ENCODE measurements around the gene HK2.
"Not testable (repeated sequence)": the region's sequence is repeated elsewhere in the genome, so short reads cannot be mapped to it uniquely, and the experiment has no call there.

HK2 gene

GRCh38 chr2:74890711-74891110 is 56.8 kb downstream of the HK2 start:
- Histone ChIP-seq H3K9me3 (replicated peaks in 1 of 2; ENCODE audit: control insufficient read depth in 2 of 2, insufficient read depth in 1 of 2, low read depth in 1 of 2, low read length in 2 of 2) (no peaks in the 10 kb centered on the region), H2BK5ac (ENCODE audit: low read length) (no peak overlapping the region), H3K4me1 (ENCODE audit: control insufficient read depth in 2 of 2, insufficient read depth in 1 of 2, low read depth in 1 of 2, low read length in 2 of 2) (no peaks in the 10 kb centered on the region), H3K4me2 (ENCODE audit: insufficient read depth, low read length, poor library complexity, severe bottlenecking) (no peak overlapping the region), H2AFZ (ENCODE audit: low read length) (no peak overlapping the region), H2AK5ac (ENCODE audit: low read depth, low read length) (no peak overlapping the region), H3K14ac (ENCODE audit: low read length) (no peak overlapping the region), H2BK15ac (ENCODE audit: low read length) (no peak overlapping the region), H2BK120ac (ENCODE audit: low read depth, low read length) (no peak overlapping the region), H3K27ac (replicated peaks; ENCODE audit: low read length) (no peak overlapping the region), H4K8ac (ENCODE audit: low read depth, low read length) (no peak overlapping the region), H3K79me1 (ENCODE audit: low read depth, low read length) (no peaks in the 10 kb centered on the region), H3K36me3 (replicated peaks in 1 of 2; ENCODE audit: control insufficient read depth in 2 of 2, insufficient read depth in 2 of 2, low read length in 2 of 2) (peaks cover 29 to 84% of the 10 kb centered on the region in 2 donors), H3K9ac (ENCODE audit: low read depth, low read length, poor library complexity) (no peak overlapping the region), H3K4ac (ENCODE audit: low read length) (no peak overlapping the region), H3K4me3 (ENCODE audit: low read length in 2 of 2) (no peak overlapping the region), H4K91ac (ENCODE audit: low read depth, low read length, poor library complexity) (no peak overlapping the region), H3K18ac (ENCODE audit: low read length) (no peak overlapping the region), H3K27me3 (ENCODE audit: control insufficient read depth in 3 of 3, insufficient read depth in 3 of 3, low read depth in 1 of 3, low read length in 3 of 3) (no peaks in the 10 kb centered on the region), H3K23ac (ENCODE audit: low read depth, low read length, poor library complexity) (no peak overlapping the region), H2BK12ac (ENCODE audit: low read length) (no peak overlapping the region)
- DNase-seq (ENCODE audit: low spot score): no peak
- WGBS, 2 donors (ENCODE audit: extremely low coverage in 2 of 2, insufficient read length in 2 of 2, insufficient replicate concordance in 1 of 2): no CpG with 5 or more reads among the region's 8 CpGs

DNA sequence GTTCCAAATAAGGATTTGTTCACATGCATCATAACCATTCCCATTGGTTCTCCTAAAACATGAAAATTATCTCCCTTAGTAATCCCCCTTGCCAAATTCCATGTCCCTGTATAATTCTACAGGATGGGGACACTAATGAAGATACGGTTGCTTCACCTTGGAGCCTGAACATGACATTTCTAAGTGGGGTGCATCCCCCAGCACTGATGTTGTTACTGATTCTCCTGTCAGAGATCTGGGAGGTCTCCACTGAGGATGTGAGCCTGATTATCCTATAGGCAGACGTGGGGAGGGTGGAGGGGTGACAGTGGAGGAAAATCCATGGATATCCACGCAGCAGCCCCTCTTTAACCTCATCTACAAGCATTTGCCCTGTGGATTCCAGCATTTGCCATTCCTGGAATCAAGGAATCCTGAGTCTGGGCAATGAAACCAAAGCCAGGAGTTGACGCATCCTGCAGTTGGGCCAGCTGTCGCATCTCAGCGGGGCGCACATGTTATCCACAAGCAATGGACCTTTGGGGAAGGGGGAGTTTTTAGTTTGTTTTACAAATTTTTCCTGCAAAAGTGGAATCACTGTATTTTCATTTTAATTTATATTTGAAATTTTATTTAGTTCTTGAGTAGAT is 57.3 kb downstream of the HK2 start:
- H3K4me2 ChIP-seq (ENCODE audit: insufficient read depth, low read length, poor library complexity, severe bottlenecking): no peak overlapping the region
- H2BK15ac ChIP-seq (ENCODE audit: low read length): no peak overlapping the region
- no peak overlapping the region for H4K91ac ChIP-seq (ENCODE audit: low read depth, low read length, poor library complexity)
- H3K9ac ChIP-seq (ENCODE audit: low read depth, low read length, poor library complexity): no peak overlapping the region
- no peak overlapping the region for H2BK120ac ChIP-seq (ENCODE audit: low read depth, low read length)
- H2BK12ac ChIP-seq (ENCODE audit: low read length): no peak overlapping the region
- no peak overlapping the region for H3K23ac ChIP-seq (ENCODE audit: low read depth, low read length, poor library complexity)
- H3K27me3 ChIP-seq (ENCODE audit: control insufficient read depth in 3 of 3, insufficient read depth in 3 of 3, low read depth in 1 of 3, low read length in 3 of 3): no peaks in the 10 kb centered on the region
- no peak overlapping the region for H3K4ac ChIP-seq (ENCODE audit: low read length)
- H3K79me1 ChIP-seq (ENCODE audit: low read depth, low read length): no peaks in the 10 kb centered on the region
- no peak overlapping the region for H2AK5ac ChIP-seq (ENCODE audit: low read depth, low read length)
- DNase-seq (ENCODE audit: low spot score): no peak
- no peak overlapping the region for H3K27ac ChIP-seq (replicated peaks; ENCODE audit: low read length)
- no peak overlapping the region for H2BK5ac ChIP-seq (ENCODE audit: low read length)
- H3K9me3 ChIP-seq (replicated peaks in 1 of 2; ENCODE audit: control insufficient read depth in 2 of 2, insufficient read depth in 1 of 2, low read depth in 1 of 2, low read length in 2 of 2): no peaks in the 10 kb centered on the region
- H3K4me3 ChIP-seq (ENCODE audit: low read length in 2 of 2): no peak overlapping the region
- H3K18ac ChIP-seq (ENCODE audit: low read length): no peak overlapping the region
- no peaks in the 10 kb centered on the region for H3K4me1 ChIP-seq (ENCODE audit: control insufficient read depth in 2 of 2, insufficient read depth in 1 of 2, low read depth in 1 of 2, low read length in 2 of 2)
- H3K36me3 ChIP-seq (replicated peaks in 1 of 2; ENCODE audit: control insufficient read depth in 2 of 2, insufficient read depth in 2 of 2, low read length in 2 of 2): peaks cover 27 to 83% of the 10 kb centered on the region in 2 donors
- no CpG with 5 or more reads among the region's 7 CpGs for WGBS, 2 donors (ENCODE audit: extremely low coverage in 2 of 2, insufficient read length in 2 of 2, insufficient replicate concordance in 1 of 2)
- H3K14ac ChIP-seq (ENCODE audit: low read length): no peak overlapping the region
- no peak overlapping the region for H4K8ac ChIP-seq (ENCODE audit: low read depth, low read length)
- H2AFZ ChIP-seq (ENCODE audit: low read length): no peak overlapping the region

DNA sequence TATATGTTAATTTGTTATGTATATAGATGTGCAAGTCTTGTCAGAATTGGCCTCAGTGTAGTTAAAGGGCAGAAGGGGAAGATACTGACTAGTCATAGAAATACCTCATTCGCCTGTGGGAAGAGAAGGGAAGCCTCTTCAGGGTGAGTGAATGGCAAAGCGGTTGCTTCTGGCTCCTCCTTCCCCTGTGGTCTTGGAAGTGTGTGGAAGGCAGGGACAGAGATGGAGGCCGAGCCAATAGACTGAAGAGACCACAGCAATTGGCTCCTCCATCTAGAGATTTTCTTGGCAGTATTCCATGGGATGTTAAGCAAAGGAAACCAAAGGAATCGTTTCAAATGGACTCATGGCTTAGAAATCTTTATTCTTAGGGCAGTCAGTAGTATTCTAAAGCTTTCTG is 57.9 kb downstream of the HK2 start:
- H3K27ac ChIP-seq (replicated peaks; ENCODE audit: low read length); H2AK5ac ChIP-seq (ENCODE audit: low read depth, low read length); H2BK5ac ChIP-seq (ENCODE audit: low read length); H3K4ac ChIP-seq (ENCODE audit: low read length); H3K79me1 ChIP-seq (ENCODE audit: low read depth, low read length); H2AFZ ChIP-seq (ENCODE audit: low read length); H3K27me3 ChIP-seq (ENCODE audit: control insufficient read depth in 3 of 3, insufficient read depth in 3 of 3, low read depth in 1 of 3, low read length in 3 of 3); H2BK12ac ChIP-seq (ENCODE audit: low read length); H3K18ac ChIP-seq (ENCODE audit: low read length); H2BK15ac ChIP-seq (ENCODE audit: low read length); H2BK120ac ChIP-seq (ENCODE audit: low read depth, low read length); DNase-seq (ENCODE audit: low spot score); H3K4me3 ChIP-seq (ENCODE audit: low read length in 2 of 2); H3K9ac ChIP-seq (ENCODE audit: low read depth, low read length, poor library complexity); H3K4me2 ChIP-seq (ENCODE audit: insufficient read depth, low read length, poor library complexity, severe bottlenecking); H3K23ac ChIP-seq (ENCODE audit: low read depth, low read length, poor library complexity); H3K9me3 ChIP-seq (replicated peaks in 1 of 2; ENCODE audit: control insufficient read depth in 2 of 2, insufficient read depth in 1 of 2, low read depth in 1 of 2, low read length in 2 of 2); H3K14ac ChIP-seq (ENCODE audit: low read length); H3K4me1 ChIP-seq (ENCODE audit: control insufficient read depth in 2 of 2, insufficient read depth in 1 of 2, low read depth in 1 of 2, low read length in 2 of 2); H4K8ac ChIP-seq (ENCODE audit: low read depth, low read length); H4K91ac ChIP-seq (ENCODE audit: low read depth, low read length, poor library complexity): not testable (repeated sequence)
- WGBS, 2 donors (ENCODE audit: extremely low coverage in 2 of 2, insufficient read length in 2 of 2, insufficient replicate concordance in 1 of 2): no CpG with 5 or more reads among the region's 4 CpGs
- H3K36me3 ChIP-seq (replicated peaks in 1 of 2; ENCODE audit: control insufficient read depth in 2 of 2, insufficient read depth in 2 of 2, low read length in 2 of 2): peaks cover 23 to 79% of the 10 kb centered on the region in 2 donors

GRCh38 chr2:74892609-74893008 is 58.7 kb downstream of the HK2 start:
- no peak overlapping the region for H3K18ac ChIP-seq (ENCODE audit: low read length)
- no peak overlapping the region for H2BK5ac ChIP-seq (ENCODE audit: low read length)
- H2AK5ac ChIP-seq (ENCODE audit: low read depth, low read length): no peak overlapping the region
- no peak overlapping the region for H3K23ac ChIP-seq (ENCODE audit: low read depth, low read length, poor library complexity)
- no peaks in the 10 kb centered on the region for H3K9me3 ChIP-seq (replicated peaks in 1 of 2; ENCODE audit: control insufficient read depth in 2 of 2, insufficient read depth in 1 of 2, low read depth in 1 of 2, low read length in 2 of 2)
- no peak overlapping the region for H2BK15ac ChIP-seq (ENCODE audit: low read length)
- no peak overlapping the region for H3K4me3 ChIP-seq (ENCODE audit: low read length in 2 of 2)
- no peak overlapping the region for H3K14ac ChIP-seq (ENCODE audit: low read length)
- no peak overlapping the region for H3K4me2 ChIP-seq (ENCODE audit: insufficient read depth, low read length, poor library complexity, severe bottlenecking)
- H3K27me3 ChIP-seq (ENCODE audit: control insufficient read depth in 3 of 3, insufficient read depth in 3 of 3, low read depth in 1 of 3, low read length in 3 of 3): no peaks in the 10 kb centered on the region
- no peak overlapping the region for H3K9ac ChIP-seq (ENCODE audit: low read depth, low read length, poor library complexity)
- no peak overlapping the region for H2BK12ac ChIP-seq (ENCODE audit: low read length)
- no peak overlapping the region for H2BK120ac ChIP-seq (ENCODE audit: low read depth, low read length)
- H3K79me1 ChIP-seq (ENCODE audit: low read depth, low read length): no peaks in the 10 kb centered on the region
- H3K4ac ChIP-seq (ENCODE audit: low read length): no peak overlapping the region
- no peak overlapping the region for H4K91ac ChIP-seq (ENCODE audit: low read depth, low read length, poor library complexity)
- no peak for DNase-seq (ENCODE audit: low spot score)
- no peak overlapping the region for H3K27ac ChIP-seq (replicated peaks; ENCODE audit: low read length)
- H3K36me3 ChIP-seq (replicated peaks in 1 of 2; ENCODE audit: control insufficient read depth in 2 of 2, insufficient read depth in 2 of 2, low read length in 2 of 2): peaks cover 19 to 71% of the 10 kb centered on the region in 2 donors
- no CpG with 5 or more reads among the region's 5 CpGs for WGBS, 2 donors (ENCODE audit: extremely low coverage in 2 of 2, insufficient read length in 2 of 2, insufficient replicate concordance in 1 of 2)
- no peaks in the 10 kb centered on the region for H3K4me1 ChIP-seq (ENCODE audit: control insufficient read depth in 2 of 2, insufficient read depth in 1 of 2, low read depth in 1 of 2, low read length in 2 of 2)
- no peak overlapping the region for H4K8ac ChIP-seq (ENCODE audit: low read depth, low read length)
- no peak overlapping the region for H2AFZ ChIP-seq (ENCODE audit: low read length)
